ENCODE data around the gene ARIH2.

The ARIH2 gene

DNA sequence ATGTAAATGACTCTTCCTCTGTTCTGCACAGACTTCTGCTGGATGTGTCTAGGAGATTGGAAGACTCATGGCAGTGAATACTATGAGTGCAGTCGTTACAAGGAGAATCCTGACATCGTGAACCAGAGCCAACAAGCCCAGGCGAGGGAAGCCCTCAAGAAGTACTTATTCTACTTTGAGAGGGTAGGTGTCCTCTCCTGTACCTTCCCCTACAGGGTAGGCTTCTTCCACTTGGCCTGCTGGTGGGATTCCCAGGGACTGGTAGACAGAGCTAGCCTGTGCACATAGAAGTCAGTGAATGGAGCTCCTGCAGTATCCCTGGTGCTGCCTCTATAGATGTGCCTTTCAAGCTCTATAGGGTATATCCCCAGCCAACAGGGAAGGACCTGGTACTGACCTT is 60.8 kb downstream of the ARIH2 start:
- no peak for DNase-seq

DNA sequence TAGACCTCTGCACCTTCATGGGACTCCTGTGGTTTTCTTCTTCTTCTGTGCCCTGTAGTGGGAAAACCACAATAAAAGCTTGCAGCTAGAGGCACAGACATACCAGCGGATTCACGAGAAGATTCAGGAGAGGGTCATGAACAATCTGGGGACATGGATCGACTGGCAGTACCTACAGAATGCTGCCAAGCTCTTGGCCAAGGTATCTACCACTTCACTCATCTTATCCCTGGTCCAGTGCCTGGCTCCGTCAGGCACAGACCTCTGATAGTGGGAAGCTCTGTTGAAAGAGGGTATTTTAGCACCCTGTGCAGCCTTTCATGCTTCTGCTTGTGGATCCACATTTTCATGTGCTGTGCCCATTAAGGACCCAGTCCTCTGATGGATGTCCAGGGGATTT is 61.7 kb downstream of the ARIH2 start:
- no peak for DNase-seq

DNA sequence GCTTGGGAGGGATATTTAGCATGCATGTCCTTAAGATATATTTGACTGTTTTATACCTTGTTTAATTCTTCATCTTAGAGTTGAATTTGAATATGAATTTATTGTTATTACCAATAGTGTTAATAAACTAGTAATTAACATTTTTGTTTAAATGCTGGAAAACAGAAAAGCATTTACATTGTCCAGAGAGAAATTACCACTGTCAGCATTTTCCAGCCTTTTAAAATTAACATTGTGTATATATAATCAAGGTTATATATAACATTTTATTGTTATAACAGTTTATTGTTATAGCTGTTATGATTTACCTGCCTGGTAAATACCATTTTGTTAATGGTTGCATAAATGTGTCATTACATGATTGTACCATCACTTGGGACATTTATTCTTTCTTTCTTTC is 63.4 kb downstream of the ARIH2 start:
- DNase-seq: no peak

- DNase-seq: no peak
Observed at GRCh38 chr3:48982686-48983085, 64.0 kb downstream of the ARIH2 start.

DNA sequence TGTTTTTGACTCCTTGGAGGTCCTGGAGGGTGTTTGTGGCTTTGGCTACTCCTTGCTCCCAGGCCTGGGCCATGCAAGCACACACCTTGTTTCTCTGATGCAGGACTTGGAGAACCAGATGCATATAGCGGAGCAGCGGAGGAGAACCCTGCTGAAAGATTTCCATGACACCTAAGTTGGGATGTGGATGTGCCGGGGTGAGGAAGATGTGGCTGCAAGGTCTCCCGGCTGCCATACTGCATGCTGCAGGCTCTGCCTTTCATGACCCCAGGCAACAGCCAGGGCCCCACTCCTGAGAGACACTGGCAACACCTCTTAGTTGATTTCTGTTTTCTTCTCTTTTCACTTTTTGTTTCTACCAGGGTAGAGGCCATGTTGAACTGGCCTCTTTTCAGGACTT is 64.5 kb downstream of the ARIH2 start:
- DNase-seq: no peak

GRCh38 chr3:48984663-48985062 is 66.0 kb downstream of the ARIH2 start:
- no peak for DNase-seq

DNA sequence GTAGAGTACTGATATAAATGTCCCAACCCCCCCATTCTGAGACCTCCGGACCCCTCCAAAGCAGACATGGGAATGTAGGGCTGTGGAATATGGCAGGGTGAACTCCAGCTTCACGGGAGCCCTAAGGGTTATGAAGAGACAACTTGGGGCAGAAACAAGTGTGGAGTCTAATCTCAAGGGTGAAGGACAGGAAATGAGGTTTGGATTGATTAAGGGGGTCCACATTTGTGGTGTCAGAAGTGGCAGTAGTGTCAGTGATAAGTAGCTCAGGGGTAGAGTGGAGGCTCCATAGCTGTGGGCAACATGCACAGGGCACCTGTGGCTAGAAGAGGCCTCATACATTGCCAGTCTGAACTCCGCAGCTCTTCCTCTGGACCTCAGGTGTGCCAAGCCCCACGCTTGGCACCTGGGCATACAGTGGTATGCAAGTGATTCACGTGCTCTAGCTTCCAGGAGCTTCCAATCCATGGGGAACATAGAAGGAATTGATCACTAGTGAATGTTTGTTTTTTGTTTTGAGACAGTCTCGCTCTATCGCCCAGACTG is 67.3 kb downstream of the ARIH2 start:
- no peak for DNase-seq

- DNase-seq: no peak
Observed at GRCh38 chr3:48989126-48989795, 70.6 kb downstream of the ARIH2 start.

DNA sequence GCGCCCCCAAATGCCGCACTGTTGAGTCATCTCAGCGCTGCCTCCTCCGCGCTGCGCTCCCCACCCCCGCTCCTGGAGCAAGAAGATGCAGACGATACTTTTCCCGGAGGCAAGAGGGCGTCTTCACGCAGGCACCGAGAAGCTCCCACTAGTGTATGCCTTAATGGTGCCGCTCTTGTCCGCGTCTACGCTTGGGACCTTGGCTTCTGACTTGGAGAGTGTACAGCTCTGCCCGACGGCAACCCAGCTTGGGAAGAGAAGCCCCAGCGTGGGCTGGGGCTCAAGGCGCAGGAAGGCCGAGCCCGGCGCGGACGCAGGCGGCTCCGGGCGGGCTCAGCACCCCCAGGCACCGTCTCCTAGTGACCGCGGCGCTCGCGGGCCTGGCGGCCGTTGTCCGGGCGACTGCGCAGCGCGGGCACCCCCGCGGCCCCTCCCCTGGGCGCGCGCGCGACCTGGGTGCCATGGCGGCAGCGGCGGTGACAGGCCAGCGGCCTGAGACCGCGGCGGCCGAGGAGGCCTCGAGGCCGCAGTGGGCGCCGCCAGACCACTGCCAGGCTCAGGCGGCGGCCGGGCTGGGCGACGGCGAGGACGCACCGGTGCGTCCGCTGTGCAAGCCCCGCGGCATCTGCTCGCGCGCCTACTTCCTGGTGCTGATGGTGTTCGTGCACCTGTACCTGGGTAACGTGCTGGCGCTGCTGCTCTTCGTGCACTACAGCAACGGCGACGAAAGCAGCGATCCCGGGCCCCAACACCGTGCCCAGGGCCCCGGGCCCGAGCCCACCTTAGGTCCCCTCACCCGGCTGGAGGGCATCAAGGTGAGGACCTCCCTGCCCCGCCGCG is 71.4 kb downstream of the ARIH2 start, which contains the start of gene P4HTM:
TSS of gene P4HTM (plus strand) at position 446 of the 840 bp plus-strand sequence. CDS start at position 462, 16 bp downstream.
- peak; percentile 80 for DNase-seq

- peak; percentile 13 for DNase-seq
Observed at GRCh38 chr3:48990636-48991469, 72.2 kb downstream of the ARIH2 start.

DNA sequence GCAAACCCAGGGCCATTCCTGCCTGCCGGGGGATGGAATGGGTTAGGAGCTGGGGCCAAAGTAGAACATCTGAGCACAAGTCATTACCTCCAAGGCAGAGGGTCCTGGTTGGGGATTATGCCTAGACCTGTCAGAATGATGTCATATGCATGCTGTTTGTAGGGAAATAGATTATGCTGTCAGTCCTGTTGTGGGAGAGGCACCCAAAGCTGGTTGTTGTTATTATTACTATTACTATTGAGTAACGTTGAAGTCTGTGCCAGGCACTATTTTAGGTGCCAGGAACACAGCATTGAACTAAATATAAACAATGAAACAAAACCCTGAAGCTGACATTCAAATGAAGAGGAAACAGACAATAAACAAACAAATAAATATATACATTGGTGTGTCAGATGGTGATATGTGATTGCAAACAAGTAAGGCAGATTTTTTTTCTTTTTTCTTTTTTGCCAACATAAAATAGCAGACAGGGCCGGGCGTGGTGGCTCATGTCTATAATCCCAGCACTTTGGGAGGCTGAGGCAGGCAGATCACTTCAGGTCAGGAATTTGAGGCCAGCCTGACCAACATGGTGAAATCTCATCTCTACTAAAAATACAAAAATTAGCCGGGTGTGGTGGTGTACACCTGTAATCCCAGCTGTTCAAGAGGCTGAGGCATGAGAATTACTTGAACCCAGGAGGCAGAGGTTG is 73.4 kb downstream of the ARIH2 start:
- no peak for DNase-seq

DNA sequence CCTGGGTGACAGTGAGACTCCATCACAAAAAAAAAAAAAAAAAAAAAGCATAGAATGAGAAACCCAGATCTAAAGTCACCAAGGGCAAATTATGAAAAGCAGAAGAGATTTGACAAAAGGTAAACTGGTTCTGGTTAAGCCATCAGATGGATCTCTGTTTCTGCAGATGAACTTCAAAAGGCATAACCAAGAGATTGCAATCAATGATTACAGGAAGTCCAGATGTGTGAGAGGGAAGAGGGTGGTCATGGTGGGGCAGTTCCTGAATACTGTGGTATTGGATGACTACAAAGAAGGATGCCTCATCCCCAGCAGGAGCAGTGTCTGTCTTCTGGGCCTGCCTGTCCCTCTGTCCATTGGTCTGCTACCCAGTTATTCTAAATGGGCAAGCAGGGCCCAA is 75.2 kb downstream of the ARIH2 start:
- DNase-seq: no peak

DNA sequence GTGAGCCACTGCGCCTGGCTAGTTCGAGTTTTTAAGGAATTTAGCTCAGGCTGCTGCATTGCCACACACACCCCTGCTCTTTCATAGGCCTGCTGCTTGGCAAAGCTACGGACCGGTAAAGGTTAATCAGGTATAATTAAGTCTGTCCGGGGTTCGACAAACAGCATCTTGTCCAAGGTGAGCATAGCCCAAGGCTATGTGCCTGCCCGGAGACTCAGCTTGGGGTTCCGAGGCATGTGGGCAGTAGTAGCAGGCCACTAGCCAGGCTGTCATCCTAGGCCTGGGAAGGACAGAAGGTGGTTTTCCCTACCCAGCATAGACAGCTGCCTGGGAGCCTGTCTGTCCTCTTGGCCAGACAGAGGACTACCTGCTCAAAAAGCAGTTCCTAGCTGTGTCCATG is 78.0 kb downstream of the ARIH2 start:
- no peak for DNase-seq

- DNase-seq: no peak
Observed at GRCh38 chr3:48997102-48997635, 78.5 kb downstream of the ARIH2 start.

DNA sequence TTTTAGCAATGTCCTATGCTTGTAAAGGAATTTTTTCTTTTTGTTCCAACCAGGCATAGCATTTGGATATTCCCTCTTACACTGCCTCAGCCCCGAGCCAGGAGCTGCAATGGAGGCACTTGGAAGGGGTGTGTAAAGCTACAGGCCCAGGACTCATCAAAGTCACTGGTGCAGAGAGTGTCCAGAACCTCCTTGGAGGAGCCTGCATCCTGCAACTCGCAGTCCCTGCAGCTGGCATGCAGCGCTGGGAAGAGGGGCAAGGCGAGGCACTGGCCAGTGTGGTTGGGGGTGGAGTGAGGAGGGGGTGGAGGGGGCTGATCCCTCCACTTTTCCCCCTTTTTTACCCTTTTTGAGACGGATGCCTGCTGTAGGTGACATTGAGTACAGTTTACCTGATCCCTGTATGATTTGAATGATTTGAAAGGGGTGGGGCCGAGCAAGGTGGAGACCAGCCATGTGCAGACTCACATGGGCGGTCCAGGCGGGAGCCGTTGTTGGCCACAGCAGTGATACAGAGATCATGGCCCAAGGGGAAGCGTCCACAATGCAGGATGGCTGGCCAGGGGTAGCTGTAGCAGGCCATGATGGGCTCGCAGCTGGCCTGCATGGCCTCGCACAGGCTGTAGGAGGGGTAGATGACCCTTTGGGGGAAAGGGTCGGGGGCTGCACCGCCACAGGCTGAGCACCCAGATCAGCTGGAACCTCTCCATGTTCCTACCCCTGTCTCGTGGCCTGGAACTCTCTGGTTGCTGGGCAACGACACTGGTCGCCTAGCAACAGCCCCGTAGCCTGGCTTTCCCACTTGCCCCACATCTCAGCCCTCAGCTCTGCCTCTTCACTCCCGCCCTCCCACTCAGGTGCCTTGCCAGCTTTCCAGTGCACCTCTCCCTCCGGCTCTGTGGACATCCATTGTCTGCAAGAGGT is 79.3 kb downstream of the ARIH2 start:
- no peak for DNase-seq

- DNase-seq: no peak
Observed at GRCh38 chr3:48999085-48999858, 80.6 kb downstream of the ARIH2 start.

DNA sequence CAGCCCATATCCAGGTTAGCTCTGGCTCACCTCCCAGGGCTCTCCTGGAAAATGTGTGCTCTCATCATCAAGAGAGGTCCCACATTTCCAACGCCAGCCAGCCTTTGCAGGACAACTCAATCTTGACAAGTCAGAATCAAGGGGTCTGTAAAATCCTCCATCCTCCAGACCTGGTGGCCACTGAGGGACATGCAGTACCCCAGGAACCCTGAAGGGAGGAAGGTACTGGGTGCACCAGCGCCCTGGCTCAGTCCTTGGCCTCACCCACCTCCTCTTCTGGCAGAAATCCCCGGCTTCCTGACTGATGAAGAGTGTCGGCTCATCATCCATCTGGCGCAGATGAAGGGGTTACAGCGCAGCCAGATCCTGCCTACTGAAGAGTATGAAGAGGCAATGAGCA is 82.5 kb downstream of the ARIH2 start:
- DNase-seq: no peak

DNA sequence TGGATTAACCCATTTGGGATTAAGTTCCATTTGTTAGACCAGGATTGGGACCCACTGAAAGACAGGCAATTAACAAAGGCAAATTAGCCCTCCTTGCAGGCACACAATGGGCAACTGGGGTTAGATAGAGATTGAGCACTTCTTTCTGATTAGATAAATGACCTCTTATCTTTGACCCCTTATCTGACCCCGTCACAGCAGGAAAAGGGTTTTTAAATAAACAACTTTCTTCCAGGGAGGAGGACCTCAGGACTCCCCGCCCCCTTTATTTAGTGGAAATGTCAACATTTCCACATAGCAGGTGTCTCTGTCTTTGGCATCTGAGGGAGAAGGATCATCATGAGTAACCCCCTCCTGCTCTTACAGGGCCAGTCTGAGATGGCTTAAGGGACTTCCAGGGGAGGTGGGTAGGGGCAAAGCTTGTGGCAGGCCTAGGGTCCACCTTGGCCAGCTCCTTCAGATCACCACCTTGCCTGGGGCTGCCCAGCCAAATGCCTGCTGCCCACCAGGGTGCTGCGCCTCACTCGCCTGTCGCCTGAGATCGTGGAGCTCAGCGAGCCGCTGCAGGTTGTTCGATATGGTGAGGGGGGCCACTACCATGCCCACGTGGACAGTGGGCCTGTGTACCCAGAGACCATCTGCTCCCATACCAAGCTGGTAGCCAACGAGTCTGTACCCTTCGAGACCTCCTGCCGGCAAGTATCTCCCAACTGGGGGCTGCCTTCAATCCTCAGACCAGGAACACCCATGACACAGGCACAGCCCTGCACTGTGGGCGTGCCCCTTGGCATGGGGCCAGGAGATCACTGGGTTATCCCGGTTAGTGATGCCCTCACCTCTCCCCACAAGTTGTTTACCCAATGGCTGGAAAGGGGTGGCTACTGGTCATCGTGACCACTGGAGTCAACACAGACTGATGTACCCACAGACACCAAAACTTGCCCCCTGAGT is 86.0 kb downstream of the ARIH2 start:
- DNase-seq: no peak

- no peak for DNase-seq
Observed at GRCh38 chr3:49005303-49005680, 86.7 kb downstream of the ARIH2 start.

All from stimulated activated naive CD4-positive, alpha-beta T cell treated with Interleukin-2 at 50 U/mL for 16 hours (primary cell).